ENCODE results near the gene EPHA10. TPM values are rescaled to one million over a fixed set of nuclear protein-coding genes. Genes with fewer than 3 reads are reported as not detected.

EPHA10 gene
- total RNA-seq, 1 donor from 2014 or later, result 0.97 TPM

DNA sequence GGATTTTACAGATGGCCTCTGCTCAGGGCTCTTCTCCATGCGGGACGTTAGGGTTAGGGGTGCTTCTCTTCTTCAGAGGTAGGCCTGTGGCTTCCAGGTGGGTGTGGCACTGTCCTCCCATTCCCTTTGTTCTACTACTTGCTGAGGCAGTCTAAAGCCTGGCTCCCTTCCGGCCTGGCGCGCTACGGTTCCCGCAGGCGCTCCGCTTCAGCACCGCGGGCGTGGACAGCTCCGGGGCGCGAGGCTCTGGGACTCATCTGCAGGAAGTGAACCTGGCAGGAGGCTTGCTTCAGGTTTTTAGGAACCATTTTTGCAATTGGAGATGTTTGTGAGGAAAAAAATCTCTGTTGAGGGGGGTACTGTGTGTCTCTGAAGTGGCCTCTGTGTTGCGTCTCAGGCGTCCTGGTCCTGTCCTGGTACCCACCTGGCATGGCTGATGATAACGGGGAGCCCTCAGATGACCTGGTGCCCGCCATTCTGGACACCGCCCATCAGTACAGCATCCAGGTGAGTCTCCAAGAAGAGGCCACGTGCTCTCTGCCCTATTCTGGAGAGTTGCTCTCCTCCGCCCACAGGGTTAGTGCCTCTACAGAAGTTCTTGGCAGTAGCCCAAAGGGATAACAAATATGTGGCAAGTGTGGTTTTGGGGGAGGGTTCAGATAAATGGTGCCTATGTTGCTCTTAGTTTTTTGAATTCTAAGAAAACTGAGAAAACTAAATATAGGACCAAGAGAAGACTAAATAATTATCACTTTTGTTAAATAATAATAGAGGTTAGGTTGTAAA lies 30.6 kb upstream of the EPHA10 start:
- peaks cover 4% of the 10 kb centered on the region for H3K36me3 Mint-ChIP-seq
- no peak for TF ChIP-seq CTCF (conservative IDR thresholded peaks at IDR 0.05)
- H3K4me3 Mint-ChIP-seq, result peak overlapping the region; percentile 86
- no peaks in the 10 kb centered on the region for H3K9me3 Mint-ChIP-seq
- peaks cover 45% of the 10 kb centered on the region for H3K27me3 Mint-ChIP-seq
- no peak overlapping the region for H3K27ac Mint-ChIP-seq
- DNase-seq (ENCODE audit: extremely low spot score, unreplicated experiment), result no peak
- no peaks in the 10 kb centered on the region for H3K4me1 Mint-ChIP-seq (ENCODE audit: unreplicated experiment)

DNA sequence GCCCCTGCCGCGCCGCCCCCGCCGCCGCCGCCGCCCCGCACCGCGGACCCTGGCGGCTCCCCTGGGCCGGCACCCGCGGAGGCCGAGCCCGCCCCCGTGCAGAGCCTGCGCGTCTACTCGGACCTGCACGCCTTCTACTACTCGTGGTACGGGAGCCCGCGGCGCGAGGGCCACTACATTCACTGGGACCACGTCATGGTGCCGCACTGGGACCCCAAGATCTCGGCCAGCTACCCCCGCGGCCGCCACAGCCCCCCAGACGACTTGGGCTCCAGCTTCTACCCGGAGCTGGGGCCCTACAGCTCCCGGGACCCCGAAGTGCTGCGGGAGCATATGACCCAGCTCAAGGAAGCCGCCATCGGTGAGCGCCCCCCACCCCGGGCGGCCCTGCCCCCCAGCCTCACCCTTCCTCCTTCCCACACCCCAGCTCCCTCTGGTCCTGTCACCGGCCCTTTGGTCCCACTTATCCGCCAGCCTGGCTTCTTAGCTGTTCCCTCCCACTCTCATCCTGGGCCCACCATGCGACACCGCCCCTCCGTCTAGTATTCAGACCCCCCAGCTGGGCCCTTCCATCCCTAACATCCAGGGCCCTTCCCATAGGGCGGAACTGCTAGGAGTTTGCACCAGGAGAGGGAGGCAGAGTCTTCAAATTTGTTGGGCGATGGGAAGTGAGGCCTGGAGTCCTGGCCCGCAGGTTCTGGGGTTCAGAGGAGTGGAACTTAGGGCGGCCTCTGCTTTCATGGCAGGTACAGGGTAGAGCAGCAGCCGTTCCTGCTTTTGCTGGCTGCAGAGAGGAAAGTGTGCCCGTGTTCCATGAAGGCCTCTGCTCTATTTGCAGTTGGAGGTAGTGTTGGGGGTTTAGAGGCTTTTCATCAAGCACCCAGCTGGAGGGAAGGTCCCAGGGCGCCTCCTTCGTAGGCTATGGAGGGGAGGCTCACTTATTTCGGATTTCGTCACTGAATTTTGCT lies 29.7 kb upstream of the EPHA10 start:
- no peak for TF ChIP-seq CTCF (conservative IDR thresholded peaks at IDR 0.05)
- Mint-ChIP-seq H3K36me3 (peaks cover 4% of the 10 kb centered on the region), H3K4me3 (peak overlapping the region; percentile 86), H3K27ac (no peak overlapping the region), H3K27me3 (peaks cover 53% of the 10 kb centered on the region), H3K9me3 (no peaks in the 10 kb centered on the region), H3K4me1 (ENCODE audit: unreplicated experiment) (no peaks in the 10 kb centered on the region)
- no peak for DNase-seq (ENCODE audit: extremely low spot score, unreplicated experiment)

- H3K9me3 Mint-ChIP-seq, result no peaks in the 10 kb centered on the region
- TF ChIP-seq CTCF (conservative IDR thresholded peaks at IDR 0.05), result no peak
- no peak within 1 kb of the TSS for H3K27ac Mint-ChIP-seq
- H3K27me3 Mint-ChIP-seq, result peaks cover 54% of the 10 kb centered on the region
- no peak for DNase-seq (ENCODE audit: extremely low spot score, unreplicated experiment)
- no peaks in the 10 kb centered on the region for H3K4me1 Mint-ChIP-seq (ENCODE audit: unreplicated experiment)
- H3K4me3 Mint-ChIP-seq, result peak within 1 kb of the TSS; percentile 86
- H3K36me3 Mint-ChIP-seq, result peaks cover 4% of the 10 kb centered on the region
These were observed 29.0 kb upstream of the EPHA10 start, which contains the start of gene MANEAL for GRCh38 chr1:37793773-37794371. Gene MANEAL (plus strand): TSS chr1:37793847. CDS start chr1:37794183, 336 bp downstream.

DNA sequence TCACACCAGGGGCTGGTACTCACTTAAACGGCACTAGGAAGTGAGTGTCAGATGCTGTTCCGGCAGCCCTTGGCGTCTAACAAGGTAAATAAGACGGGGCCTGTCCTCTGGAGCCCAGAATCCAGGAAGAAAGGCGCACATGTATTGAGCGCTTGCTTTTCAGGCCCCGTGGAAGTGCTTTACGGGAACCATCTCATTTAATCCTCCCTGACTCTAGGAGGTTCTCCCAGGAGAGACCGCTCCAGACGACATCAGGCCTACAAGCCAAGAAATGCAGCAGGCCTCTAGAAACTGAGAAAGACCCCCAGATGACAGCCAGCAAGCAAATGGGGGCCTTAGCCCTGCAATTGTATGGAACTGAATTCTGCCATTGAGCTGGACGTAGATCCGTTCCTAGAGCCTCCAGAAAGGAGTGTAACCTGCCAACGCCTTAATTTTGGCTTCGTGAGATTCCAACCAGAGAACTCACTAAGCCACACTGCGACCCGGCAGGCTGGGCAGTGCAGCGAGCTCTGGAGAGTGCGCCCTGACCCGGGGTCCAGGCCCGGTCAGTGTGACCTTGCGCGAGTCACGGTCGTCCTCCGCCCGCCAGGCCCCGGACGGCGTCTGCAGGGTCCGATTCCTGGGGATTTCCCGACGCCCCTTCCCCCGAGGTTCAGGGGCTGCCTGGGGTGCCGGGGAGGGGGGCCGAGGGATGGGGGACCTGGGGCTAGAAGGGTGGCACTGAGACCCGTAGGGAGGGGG lies 28.2 kb upstream of the EPHA10 start:
- peaks cover 60% of the 10 kb centered on the region for H3K27me3 Mint-ChIP-seq
- H3K9me3 Mint-ChIP-seq, result no peaks in the 10 kb centered on the region
- H3K27ac Mint-ChIP-seq, result no peak overlapping the region
- no peak for DNase-seq (ENCODE audit: extremely low spot score, unreplicated experiment)
- H3K4me3 Mint-ChIP-seq, result peak overlapping the region; percentile 68
- H3K4me1 Mint-ChIP-seq (ENCODE audit: unreplicated experiment), result no peaks in the 10 kb centered on the region
- no peak for TF ChIP-seq CTCF (conservative IDR thresholded peaks at IDR 0.05)
- peaks cover 2% of the 10 kb centered on the region for H3K36me3 Mint-ChIP-seq

GRCh38 chr1:37782491-37782890 lies 17.6 kb upstream of the EPHA10 start:
- Mint-ChIP-seq H3K9me3 (no peaks in the 10 kb centered on the region), H3K4me3 (no peak overlapping the region), H3K36me3 (no peaks in the 10 kb centered on the region), H3K27ac (no peak overlapping the region), H3K4me1 (ENCODE audit: unreplicated experiment) (no peaks in the 10 kb centered on the region), H3K27me3 (peaks cover 65% of the 10 kb centered on the region)
- no peak for TF ChIP-seq CTCF (conservative IDR thresholded peaks at IDR 0.05)
- DNase-seq (ENCODE audit: extremely low spot score, unreplicated experiment), result no peak
